Medulla oblongata (tissue), 1 donor: Measurements from ENCODE around the gene CHMP5.
A peak's percentile ranks its signal among the peaks of the same experiment; 100 is the strongest.

Source experiments
- DNase-seq: peaks from one replicate; pipeline ENCODE4 v3.0.0-alpha.2; 2015; ENCODE audit errors: extremely low spot score

The CHMP5 gene

GRCh38 chr9:33242609-33243134 lies 22.2 kb upstream of the CHMP5 start:
- DNase-seq = no peak

GRCh38 chr9:33244137-33244784 lies 20.6 kb upstream of the CHMP5 start:
- DNase-seq = no peak

GRCh38 chr9:33245341-33245740 lies 19.5 kb upstream of the CHMP5 start:
- DNase-seq = no peak

- no peak for DNase-seq
Observed at GRCh38 chr9:33246269-33246860, 18.5 kb upstream of the CHMP5 start.

- DNase-seq = no peak
Observed at GRCh38 chr9:33248606-33249005, 16.2 kb upstream of the CHMP5 start.

- DNase-seq = no peak
Observed at GRCh38 chr9:33249087-33249658, 15.7 kb upstream of the CHMP5 start.

GRCh38 chr9:33249983-33250382 lies 14.9 kb upstream of the CHMP5 start:
- no peak for DNase-seq

- DNase-seq = no peak
Observed at GRCh38 chr9:33250458-33250995, 14.3 kb upstream of the CHMP5 start.

GRCh38 chr9:33254211-33254610 lies 10.6 kb upstream of the CHMP5 start:
- DNase-seq = no peak

- DNase-seq = no peak
Observed at GRCh38 chr9:33255014-33255413, 9.8 kb upstream of the CHMP5 start.

- no peak for DNase-seq
Observed at GRCh38 chr9:33255471-33255870, 9.4 kb upstream of the CHMP5 start.

- DNase-seq = no peak
Observed at GRCh38 chr9:33256236-33256635, 8.6 kb upstream of the CHMP5 start.

GRCh38 chr9:33257276-33257675 lies 7.6 kb upstream of the CHMP5 start:
- no peak for DNase-seq

- DNase-seq = no peak
Observed at GRCh38 chr9:33260372-33260771, 4.5 kb upstream of the CHMP5 start.

- DNase-seq = peak; percentile 53
Observed at GRCh38 chr9:33263131-33264002, 1.5 kb upstream of the CHMP5 start.

- DNase-seq = no peak
Observed at GRCh38 chr9:33264003-33264472, 811 bp upstream of the CHMP5 start.

GRCh38 chr9:33265211-33265865 lies 489 bp downstream of the CHMP5 start:
- peak; percentile 17 for DNase-seq

GRCh38 chr9:33267151-33267767 lies 2.4 kb downstream of the CHMP5 start:
- no peak for DNase-seq

- no peak for DNase-seq
Observed at GRCh38 chr9:33270146-33270545, 5.3 kb downstream of the CHMP5 start.

GRCh38 chr9:33272061-33272460 lies 7.2 kb downstream of the CHMP5 start:
- no peak for DNase-seq
